G401 (cell line): ENCODE results near the gene SLIT1. TPM values are rescaled to one million over a fixed set of nuclear protein-coding genes. Genes with fewer than 3 reads are reported as not detected.

Source experiments
- DNase-seq: peaks from one replicate; pipeline ENCODE4 v3.0.0-alpha.2; 2015; ENCODE audit warnings: low spot score
- in situ Hi-C: cut with HindIII; loops from 2 replicates; pipeline ENCODE4 v1.10.0; 2016; ENCODE audit warnings: low sequenced_read_pairs, mixed read lengths
- total RNA-seq: library from RNA; depleted of rRNA; stranded (reverse); fragments of >200 nt; shearing (Covaris generic); gene quantifications from 2 replicates; pipeline ENCODE4 v1.2.3, GENCODE V29; 2014; rRNA removed

Gene SLIT1
- total RNA-seq = 0.06 and 0.20 TPM in 2 replicates

GRCh38 chr10:97185326-97186058 lies at the start of gene SLIT1:
TSS of gene SLIT1 (minus strand) at chr10:97185959. CDS start at chr10:97185674, 285 bp downstream.
- peak; percentile 25 for DNase-seq
- in situ Hi-C loops = no loop called here

GRCh38 chr10:97235353-97235752 lies 49.6 kb upstream of the SLIT1 start:
- in situ Hi-C loops = no loop called here
- no peak for DNase-seq

GRCh38 chr10:97234400-97234799 lies 48.6 kb upstream of the SLIT1 start:
- in situ Hi-C loops = no loop called here
- DNase-seq = peak; percentile 61

- in situ Hi-C loops = no loop called here
Measured at GRCh38 chr10:97230146-97230545, 44.4 kb upstream of the SLIT1 start.

GRCh38 chr10:97229322-97230015 lies 43.7 kb upstream of the SLIT1 start:
- in situ Hi-C loops = no loop called here
- DNase-seq = no peak

More at GRCh38 chr10:97230146-97230545, 44.4 kb upstream of the SLIT1 start:
- DNase-seq = no peak

- DNase-seq = no peak
- in situ Hi-C loops = no loop called here
Measured at GRCh38 chr10:97228775-97229157, 43.0 kb upstream of the SLIT1 start.

GRCh38 chr10:97228130-97228774 lies 42.5 kb upstream of the SLIT1 start:
- in situ Hi-C loops = no loop called here
- peak; percentile 56 for DNase-seq

- no peak for DNase-seq
- in situ Hi-C loops = no loop called here
Measured at GRCh38 chr10:97226398-97226797, 40.6 kb upstream of the SLIT1 start.

GRCh38 chr10:97224483-97225435 lies 39.0 kb upstream of the SLIT1 start:
- in situ Hi-C loops = no loop called here

GRCh38 chr10:97222326-97222961 lies 36.7 kb upstream of the SLIT1 start:
- DNase-seq = no peak
- in situ Hi-C loops = no loop called here

More at GRCh38 chr10:97224483-97225435, 39.0 kb upstream of the SLIT1 start:
- no peak for DNase-seq

- in situ Hi-C loops = no loop called here
- DNase-seq = no peak
Measured at GRCh38 chr10:97220355-97220754, 34.6 kb upstream of the SLIT1 start.

GRCh38 chr10:97217299-97217698 lies 31.5 kb upstream of the SLIT1 start:
- no peak for DNase-seq
- in situ Hi-C loops = no loop called here

GRCh38 chr10:97215619-97216260 lies 30.0 kb upstream of the SLIT1 start:
- in situ Hi-C loops = no loop called here
- no peak for DNase-seq

GRCh38 chr10:97213431-97213830 lies 27.7 kb upstream of the SLIT1 start:
- in situ Hi-C loops = no loop called here
- no peak for DNase-seq

- no peak for DNase-seq
- in situ Hi-C loops = no loop called here
Measured at GRCh38 chr10:97211229-97211628, 25.5 kb upstream of the SLIT1 start.

- in situ Hi-C loops = no loop called here
- peak; percentile 80 for DNase-seq
Measured at GRCh38 chr10:97210543-97210960, 24.8 kb upstream of the SLIT1 start.

- DNase-seq = no peak
- in situ Hi-C loops = no loop called here
Measured at GRCh38 chr10:97207756-97208346, 22.1 kb upstream of the SLIT1 start.

- in situ Hi-C loops = no loop called here
- DNase-seq = no peak
Measured at GRCh38 chr10:97207131-97207530, 21.4 kb upstream of the SLIT1 start.
